Measurements from ENCODE around the gene ATP8A2. TPM values are rescaled to one million over a fixed set of nuclear protein-coding genes. Genes with fewer than 3 reads are reported as not detected.

Gene ATP8A2
- total and polyA plus RNA-seq, 9 donors, result 0.23 to 0.95 (median 0.35) TPM

DNA sequence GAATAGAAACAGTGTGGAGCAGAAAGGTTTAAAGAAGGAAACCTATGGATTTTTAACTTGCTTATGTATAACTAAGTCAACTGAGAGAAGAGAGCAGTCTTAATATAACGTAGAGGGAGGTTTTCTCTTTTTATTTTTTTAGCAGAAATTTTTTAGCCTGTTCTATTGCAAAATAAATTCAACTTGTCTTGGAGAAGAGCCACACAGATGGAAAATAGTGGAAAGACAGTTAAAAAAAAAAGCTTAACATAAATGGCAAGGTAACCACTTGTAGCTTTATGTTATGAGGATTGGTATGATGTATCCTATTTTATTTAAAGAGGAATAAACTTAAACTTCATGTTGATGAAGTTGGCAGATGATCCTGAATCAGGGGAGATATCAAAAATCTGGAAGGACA lies 367.6 kb downstream of the ATP8A2 start:
- 5 to 14% (median 12%) methylated on average over 1 of the region's 1 CpG for WGBS, 3 donors
- H3K4me3 ChIP-seq, result no peak overlapping the region
- TF ChIP-seq, protein P1, sequence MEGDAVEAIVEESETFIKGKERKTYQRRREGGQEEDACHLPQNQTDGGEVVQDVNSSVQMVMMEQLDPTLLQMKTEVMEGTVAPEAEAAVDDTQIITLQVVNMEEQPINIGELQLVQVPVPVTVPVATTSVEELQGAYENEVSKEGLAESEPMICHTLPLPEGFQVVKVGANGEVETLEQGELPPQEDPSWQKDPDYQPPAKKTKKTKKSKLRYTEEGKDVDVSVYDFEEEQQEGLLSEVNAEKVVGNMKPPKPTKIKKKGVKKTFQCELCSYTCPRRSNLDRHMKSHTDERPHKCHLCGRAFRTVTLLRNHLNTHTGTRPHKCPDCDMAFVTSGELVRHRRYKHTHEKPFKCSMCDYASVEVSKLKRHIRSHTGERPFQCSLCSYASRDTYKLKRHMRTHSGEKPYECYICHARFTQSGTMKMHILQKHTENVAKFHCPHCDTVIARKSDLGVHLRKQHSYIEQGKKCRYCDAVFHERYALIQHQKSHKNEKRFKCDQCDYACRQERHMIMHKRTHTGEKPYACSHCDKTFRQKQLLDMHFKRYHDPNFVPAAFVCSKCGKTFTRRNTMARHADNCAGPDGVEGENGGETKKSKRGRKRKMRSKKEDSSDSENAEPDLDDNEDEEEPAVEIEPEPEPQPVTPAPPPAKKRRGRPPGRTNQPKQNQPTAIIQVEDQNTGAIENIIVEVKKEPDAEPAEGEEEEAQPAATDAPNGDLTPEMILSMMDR (IDR thresholded peaks at IDR 0.05), result no peak
- TF ChIP-seq EP300 (IDR thresholded peaks at IDR 0.05), result no peak
- TF ChIP-seq POLR2A (IDR thresholded peaks at IDR 0.05), result no peak

DNA sequence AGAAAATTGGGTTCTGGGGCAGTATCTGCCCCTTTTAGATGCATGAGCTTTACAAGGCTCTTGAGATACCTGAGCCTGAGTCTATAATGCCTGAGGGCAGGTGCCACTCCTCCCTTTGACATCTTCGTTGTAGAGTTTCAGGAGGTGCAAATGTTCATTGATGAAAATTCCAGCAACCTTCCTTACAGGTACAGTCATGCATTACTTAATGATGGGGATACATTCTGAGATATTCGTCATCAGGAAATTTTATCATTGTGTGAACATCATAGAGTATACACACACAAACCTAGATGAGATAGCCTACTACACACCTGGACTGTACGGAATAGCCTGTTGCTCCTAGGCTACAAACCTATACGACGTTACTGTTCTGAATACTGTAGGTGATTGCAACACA lies 370.0 kb downstream of the ATP8A2 start:
- Histone ChIP-seq H3K36me3 (no peaks in the 10 kb centered on the region), H3K4me3 (no peak overlapping the region), H3K9me3 (no peaks in the 10 kb centered on the region), H3K27me3 (no peaks in the 10 kb centered on the region), H3K27ac (no peak overlapping the region), H3K4me1 (ENCODE audit: insufficient read depth) (peaks cover 2% of the 10 kb centered on the region)
- intact Hi-C loops (cut with DNase I), result no loop called here
- 94 to 97% (median 95%) methylated on average over 5 of the region's 5 CpGs for WGBS, 3 donors
- no peak for DNase-seq
- TF ChIP-seq, protein P1 (IDR thresholded peaks at IDR 0.05), result no peak
- TF ChIP-seq EP300 (IDR thresholded peaks at IDR 0.05) (no peak), POLR2A (IDR thresholded peaks at IDR 0.05) (no peak)

More for the DNA sequence above, 367.6 kb downstream of the ATP8A2 start:
- Histone ChIP-seq H3K9me3 (no peaks in the 10 kb centered on the region), H3K4me1 (ENCODE audit: insufficient read depth) (peaks cover 2% of the 10 kb centered on the region), H3K36me3 (no peaks in the 10 kb centered on the region), H3K27me3 (no peaks in the 10 kb centered on the region), H3K27ac (no peak overlapping the region)
- DNase-seq, result no peak
- intact Hi-C loops (cut with DNase I), result no loop called here

DNA sequence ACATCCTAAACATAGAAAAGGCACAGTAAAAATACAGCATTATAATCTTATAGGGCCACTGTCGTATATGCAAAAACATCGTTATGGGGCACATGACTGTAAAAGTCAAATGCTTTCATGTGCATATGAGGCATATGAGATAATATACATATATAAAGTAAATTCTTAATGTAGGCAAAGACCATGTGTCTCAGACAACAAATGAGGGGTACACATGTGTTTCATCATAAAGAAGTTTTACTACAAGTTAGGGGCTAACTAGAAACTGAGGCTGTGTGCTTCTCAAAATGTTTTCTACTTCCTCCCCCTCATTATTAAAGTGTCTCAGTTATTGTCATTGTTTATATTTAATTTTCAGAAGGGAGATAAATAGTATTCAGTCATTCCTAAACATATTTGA lies 370.4 kb downstream of the ATP8A2 start:
- WGBS, 3 donors, result 94 to 99% (median 95%) methylated on average over 2 of the region's 2 CpGs
- TF ChIP-seq EP300 (IDR thresholded peaks at IDR 0.05) (no peak), POLR2A (IDR thresholded peaks at IDR 0.05) (no peak)
- TF ChIP-seq, protein P1 (IDR thresholded peaks at IDR 0.05), result no peak
- Histone ChIP-seq H3K27ac (no peak overlapping the region), H3K4me1 (ENCODE audit: insufficient read depth) (peaks cover 2% of the 10 kb centered on the region), H3K9me3 (no peaks in the 10 kb centered on the region), H3K36me3 (no peaks in the 10 kb centered on the region), H3K4me3 (no peak overlapping the region), H3K27me3 (no peaks in the 10 kb centered on the region)
- intact Hi-C loops (cut with DNase I), result no loop called here
- no peak for DNase-seq

DNA sequence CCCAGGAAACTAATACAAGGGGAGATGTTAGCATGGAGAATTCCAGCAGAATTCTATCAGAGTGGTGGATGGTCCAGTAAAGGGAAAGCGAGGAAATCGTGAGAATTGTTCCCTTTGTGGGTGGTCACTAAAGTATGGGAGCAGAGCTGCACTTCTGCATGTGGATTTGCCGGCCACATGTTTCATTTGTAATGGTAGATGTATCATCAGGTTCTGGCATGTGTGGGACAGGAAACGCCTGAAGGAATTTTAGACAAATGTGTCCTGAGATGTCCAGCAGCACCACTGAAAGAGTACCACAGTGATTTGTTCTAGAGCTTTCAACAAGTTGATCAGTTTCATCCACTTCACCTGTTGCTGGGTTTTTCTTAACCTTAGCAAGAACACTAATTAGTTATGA lies 371.6 kb downstream of the ATP8A2 start:
- no peaks in the 10 kb centered on the region for H3K9me3 ChIP-seq
- H3K4me3 ChIP-seq, result no peak overlapping the region
- no peak for TF ChIP-seq EP300 (IDR thresholded peaks at IDR 0.05)
- TF ChIP-seq, protein P1 (IDR thresholded peaks at IDR 0.05), result no peak
- no peak for TF ChIP-seq POLR2A (IDR thresholded peaks at IDR 0.05)
- no peak overlapping the region for H3K27ac ChIP-seq
- WGBS, 3 donors, result 92 to 96% (median 92%) methylated on average over 4 of the region's 4 CpGs
- H3K36me3 ChIP-seq, result no peaks in the 10 kb centered on the region
- DNase-seq, result no peak
- peaks cover under 1% of the 10 kb centered on the region for H3K4me1 ChIP-seq (ENCODE audit: insufficient read depth)
- intact Hi-C loops (cut with DNase I), result no loop called here
- H3K27me3 ChIP-seq, result no peaks in the 10 kb centered on the region
